Suppressor macrophage (primary cell): ENCODE results near the gene SLC2A13.
"Not testable (repeated sequence)": the region's sequence is repeated elsewhere in the genome, so short reads cannot be mapped to it uniquely, and the experiment has no call there.

Experiments
- DNase-seq, 4 experiments: peaks; one replicate each; pipeline ENCODE4 v3.0.0-alpha.2; 2020 to 2022

The SLC2A13 gene

GRCh38 chr12:40034712-40035111 lies 71.2 kb downstream of the SLC2A13 start:
- DNase-seq: no peak

- DNase-seq: no peak
Observed at GRCh38 chr12:40034156-40034555, 71.7 kb downstream of the SLC2A13 start.

GRCh38 chr12:40033242-40033630 lies 72.6 kb downstream of the SLC2A13 start:
- no peak for DNase-seq

GRCh38 chr12:40032433-40033241 lies 73.2 kb downstream of the SLC2A13 start:
- no peak for DNase-seq

- no peak for DNase-seq
Observed at GRCh38 chr12:40031965-40032364, 73.9 kb downstream of the SLC2A13 start.

- DNase-seq: not testable (repeated sequence)
Observed at GRCh38 chr12:40030970-40031369, 74.9 kb downstream of the SLC2A13 start.

- no peak for DNase-seq
Observed at GRCh38 chr12:40028296-40028695, 77.6 kb downstream of the SLC2A13 start.

GRCh38 chr12:40022850-40023249 lies 83.0 kb downstream of the SLC2A13 start:
- DNase-seq: no peak

GRCh38 chr12:40020261-40020691 lies 85.6 kb downstream of the SLC2A13 start:
- no peak for DNase-seq

GRCh38 chr12:40017488-40017887 lies 88.4 kb downstream of the SLC2A13 start:
- DNase-seq: no peak

GRCh38 chr12:40016980-40017379 lies 88.9 kb downstream of the SLC2A13 start:
- DNase-seq: peak in 1 of 4 experiments; percentile 3

- no peak for DNase-seq
Observed at GRCh38 chr12:40015881-40016280, 90.0 kb downstream of the SLC2A13 start.

GRCh38 chr12:40015345-40015744 lies 90.5 kb downstream of the SLC2A13 start:
- DNase-seq: no peak

- no peak for DNase-seq
Observed at GRCh38 chr12:40013847-40014246, 92.0 kb downstream of the SLC2A13 start.

- DNase-seq: no peak
Observed at GRCh38 chr12:40013292-40013691, 92.6 kb downstream of the SLC2A13 start.

GRCh38 chr12:40012711-40013110 lies 93.2 kb downstream of the SLC2A13 start:
- no peak for DNase-seq

- peak in 1 of 4 experiments; percentile 2 for DNase-seq
Observed at GRCh38 chr12:40011775-40012129, 94.1 kb downstream of the SLC2A13 start.

GRCh38 chr12:40010899-40011774 lies 94.7 kb downstream of the SLC2A13 start:
- peak; percentile 81 to 90 (median 83) for DNase-seq

- DNase-seq: no peak
Observed at GRCh38 chr12:40002178-40003169, 103.4 kb downstream of the SLC2A13 start.

- DNase-seq: no peak
Observed at GRCh38 chr12:40001406-40001805, 104.5 kb downstream of the SLC2A13 start.

GRCh38 chr12:40000884-40001283 lies 105.0 kb downstream of the SLC2A13 start:
- DNase-seq: no peak

GRCh38 chr12:39993268-39993667 lies 112.6 kb downstream of the SLC2A13 start:
- DNase-seq: no peak
